SH-SY5Y (cell line): ENCODE measurements around the gene GLI3.

Source experiments
- GATA2 ChIP-seq: IDR thresholded peaks from 2 replicates; pipeline ENCODE4 v1.6.1; 2011; ENCODE audit warnings: mild to moderate bottlenecking, low read depth, low read length
- GATA3 ChIP-seq: IDR thresholded peaks from 2 replicates; pipeline ENCODE4 v1.6.1; 2011; ENCODE audit warnings: low read depth, mild to moderate bottlenecking, low read length, moderate library complexity

GRCh38 chr7:42107484-42108240 is 129.3 kb downstream of the GLI3 start:
- TF ChIP-seq GATA2 (no peak), GATA3 (no peak)
